GM23338 (cell line): ENCODE measurements around the gene RNH1. TPM values are rescaled to one million over a fixed set of nuclear protein-coding genes. Genes with fewer than 3 reads are reported as not detected.

Experiments used
- ATAC-seq: fragments of 200-7000 bp; cut with Tn5 transposase; 3 replicates; pipeline ENCODE4 v1.9.1; 2020
- DNase-seq: peaks from one replicate; pipeline ENCODE4 v3.0.0-alpha.2; 2015; ENCODE audit warnings: low spot score
- H2AFZ ChIP-seq: fragments of 200-600 bp; sonication (generic); 2 replicates; pipeline ENCODE4 v1.8.0; 2016; ENCODE audit warnings: antibody characterized with exemption, mild to moderate bottlenecking, moderate library complexity
- H3F3A ChIP-seq: fragments of 200-600 bp; sonication (generic); replicated peaks from 2 replicates; pipeline ENCODE4 v1.8.0; 2017; ENCODE audit warnings: antibody characterized with exemption, mixed run types, low read depth
- H3K27ac ChIP-seq: fragments of 200-600 bp; sonication (generic); 2 replicates; pipeline ENCODE4 v1.6.1; 2016; ENCODE audit warnings: low read depth
- H3K27me3 ChIP-seq: fragments of 200-600 bp; sonication (generic); 2 replicates; pipeline ENCODE4 v1.8.0; 2016; ENCODE audit warnings: mild to moderate bottlenecking, mixed run types, moderate library complexity; ENCODE audit not compliant: insufficient read depth
- H3K36me3 ChIP-seq: fragments of 200-600 bp; sonication (generic); 2 replicates; pipeline ENCODE4 v1.8.0; 2016; ENCODE audit warnings: mild to moderate bottlenecking; ENCODE audit not compliant: insufficient read depth
- H3K4me1 ChIP-seq: fragments of 200-600 bp; sonication (generic); 2 replicates; pipeline ENCODE4 v1.8.0; 2016; ENCODE audit warnings: mild to moderate bottlenecking, moderate library complexity; ENCODE audit not compliant: insufficient read depth
- H3K4me2 ChIP-seq: fragments of 200-600 bp; sonication (generic); 2 replicates; pipeline ENCODE4 v1.7.1; 2017; ENCODE audit warnings: mixed run types
- H3K4me3 ChIP-seq: fragments of 200-600 bp; sonication (generic); 2 replicates; pipeline ENCODE4 v1.6.1; 2016; ENCODE audit warnings: mixed run types
- H3K79me2 ChIP-seq: fragments of 200-600 bp; sonication (generic); replicated peaks from 2 replicates; pipeline ENCODE4 v1.8.0; 2017; ENCODE audit warnings: mild to moderate bottlenecking; ENCODE audit not compliant: insufficient read depth
- H3K9me2 ChIP-seq: fragments of 200-600 bp; sonication (generic); 2 replicates; pipeline ENCODE4 v1.8.0; 2017; ENCODE audit not compliant: insufficient read depth
- H4K20me1 ChIP-seq: fragments of 200-600 bp; sonication (generic); replicated peaks from 2 replicates; pipeline ENCODE4 v1.8.0; 2017; ENCODE audit warnings: mild to moderate bottlenecking; ENCODE audit not compliant: insufficient read depth
- H3K27ac Mint-ChIP-seq: 2 replicates; pipeline ENCODE4 v1.8.0; 2020; ENCODE audit warnings: inconsistent platforms, mild to moderate bottlenecking, moderate library complexity, mixed read lengths
- H3K27me3 Mint-ChIP-seq: 3 replicates; pipeline ENCODE4 v1.8.0; 2022; ENCODE audit warnings: low read depth, mild to moderate bottlenecking, moderate library complexity, mixed read lengths, inconsistent platforms; ENCODE audit not compliant: insufficient read depth, poor library complexity
- H3K36me3 Mint-ChIP-seq: 3 replicates; pipeline ENCODE4 v1.8.0; 2021; ENCODE audit warnings: low read depth, mild to moderate bottlenecking, inconsistent platforms, moderate library complexity, mixed read lengths
- H3K4me1 Mint-ChIP-seq: 3 replicates; pipeline ENCODE4 v1.8.0; 2020; ENCODE audit warnings: mild to moderate bottlenecking, inconsistent platforms, mixed read lengths
- H3K4me3 Mint-ChIP-seq: 3 replicates; pipeline ENCODE4 v1.8.0; 2021; ENCODE audit warnings: moderate library complexity, mild to moderate bottlenecking, inconsistent platforms, mixed read lengths
- H3K9me3 Mint-ChIP-seq: 3 replicates; pipeline ENCODE4 v1.8.0; 2020; ENCODE audit warnings: moderate library complexity, mild to moderate bottlenecking, inconsistent platforms, mixed read lengths
- CREB1 ChIP-seq: fragments of 250-450 bp; sonication (Bioruptor Pico); IDR thresholded peaks from 2 replicates; pipeline ENCODE4 v1.5.0; 2020; ENCODE audit warnings: low read depth, mild to moderate bottlenecking, moderate library complexity
- CTCF ChIP-seq, 2 experiments: fragments of 200-600 bp in 1 of 2; sonication (generic) in 1 of 2; conservative IDR thresholded peaks; 2 replicates each; pipeline versions ENCODE4 v1.5.1 to v1.6.1; 2016 to 2017; ENCODE audit warnings: antibody characterized with exemption in 2 of 2, low read depth in 2 of 2, mild to moderate bottlenecking in 2 of 2, moderate library complexity in 1 of 2
- ETS1 ChIP-seq: IDR thresholded peaks from 2 replicates; pipeline ENCODE4 v1.6.1; 2016; ENCODE audit warnings: antibody characterized with exemption
- EZH2 ChIP-seq: fragments of 200-600 bp; sonication (generic); IDR thresholded peaks from one replicate; pipeline ENCODE4 v1.8.0; 2017; ENCODE audit warnings: antibody characterized with exemption, mild to moderate bottlenecking, low read depth; ENCODE audit not compliant: unreplicated experiment
- EZH2phosphoT487 ChIP-seq: fragments of 200-600 bp; sonication (generic); IDR thresholded peaks from one replicate; pipeline ENCODE4 v1.8.1; 2018; ENCODE audit warnings: antibody characterized with exemption; ENCODE audit not compliant: unreplicated experiment
- JUNB ChIP-seq: IDR thresholded peaks from one replicate; pipeline ENCODE4 v1.6.1; 2016; ENCODE audit warnings: antibody characterized with exemption; ENCODE audit not compliant: unreplicated experiment
- NANOG ChIP-seq: IDR thresholded peaks from 2 replicates; pipeline ENCODE4 v1.6.1; 2016; ENCODE audit warnings: antibody characterized with exemption, borderline replicate concordance
- POLR2AphosphoS5 ChIP-seq: IDR thresholded peaks from 2 replicates; pipeline ENCODE4 v1.6.1; 2016; ENCODE audit warnings: antibody characterized with exemption, low read depth
- REST ChIP-seq: IDR thresholded peaks from one replicate; pipeline ENCODE4 v1.6.1; 2018; ENCODE audit warnings: antibody characterized with exemption; ENCODE audit not compliant: unreplicated experiment
- STAT1 ChIP-seq: IDR thresholded peaks from one replicate; pipeline ENCODE4 v1.6.1; 2016; ENCODE audit warnings: antibody characterized with exemption; ENCODE audit not compliant: unreplicated experiment
- ZNF114 ChIP-seq: fragments of 250-450 bp; sonication (Bioruptor Pico); IDR thresholded peaks from 2 replicates; pipeline ENCODE4 v1.5.0; 2020; ENCODE audit warnings: mild to moderate bottlenecking, moderate library complexity
- ZNF331 ChIP-seq: fragments of 250-450 bp; sonication (Bioruptor Pico); IDR thresholded peaks from 2 replicates; pipeline ENCODE4 v1.5.0; 2020; ENCODE audit warnings: low read depth, mild to moderate bottlenecking, moderate library complexity
- ZNF462 ChIP-seq: fragments of 250-450 bp; sonication (Bioruptor Pico); IDR thresholded peaks from 2 replicates; pipeline ENCODE4 v1.5.0; 2020; ENCODE audit warnings: mild to moderate bottlenecking, moderate library complexity
- polyA plus RNA-seq: library from polyadenylated mRNA; unstranded; fragments of >200 nt; fragmentation: Nextera tagmentation; extraction: Ambion mirVana; gene quantifications from 2 replicates; pipeline ENCODE4 v1.2.1, GENCODE V29; 2016
- total RNA-seq: library from RNA; depleted of rRNA; stranded (reverse); fragments of >200 nt; shearing (Covaris generic); gene quantifications from 2 replicates; pipeline ENCODE4 v1.2.3, GENCODE V29; 2014

RNH1 gene
- total and polyA plus RNA-seq, 2 experiments from 2014 or later: 33.3 to 56.3 TPM

DNA sequence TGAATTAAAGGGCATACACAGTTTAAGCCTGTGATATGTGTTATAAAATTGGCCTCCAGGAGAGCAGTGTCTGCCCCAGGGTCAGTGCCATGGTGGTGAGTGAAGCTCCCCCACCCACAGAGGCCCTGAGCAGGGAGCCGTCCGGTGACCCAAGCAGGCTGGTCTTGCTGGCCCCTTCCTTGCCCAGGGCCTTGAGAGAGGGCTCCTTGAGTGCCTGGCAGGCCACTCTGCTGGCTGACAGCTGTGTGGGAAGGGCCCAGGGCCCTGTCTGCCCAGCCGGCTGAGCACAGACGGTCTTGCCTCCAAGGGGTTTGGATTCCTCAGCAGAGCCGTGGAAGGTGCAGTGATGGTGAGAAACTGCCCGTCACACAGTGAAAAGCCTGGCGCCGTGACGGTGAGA lies 31.1 kb downstream of the RNH1 start:
- no peak overlapping the region for H2AFZ ChIP-seq
- peaks cover 3% of the 10 kb centered on the region for H3K4me1 Mint-ChIP-seq
- no peaks in the 10 kb centered on the region for H3K9me3 Mint-ChIP-seq
- no peaks in the 10 kb centered on the region for H3K4me1 ChIP-seq
- no peak overlapping the region for H3K4me2 ChIP-seq
- peaks cover 8% of the 10 kb centered on the region for H3F3A ChIP-seq
- no peaks in the 10 kb centered on the region for H3K27me3 ChIP-seq
- DNase-seq: no peak
- H3K36me3 Mint-ChIP-seq: peaks cover under 1% of the 10 kb centered on the region; the same call in 2 of the 3 replicates
- no peak for ATAC-seq
- no peak overlapping the region for H3K4me3 ChIP-seq
- no peaks in the 10 kb centered on the region for H3K9me2 ChIP-seq
- H3K27ac Mint-ChIP-seq: 0 out of 2 replicates have a peak overlapping the region, but pooled peaks have one; percentile 40
- no peaks in the 10 kb centered on the region for H3K36me3 ChIP-seq
- TF ChIP-seq EZH2 (no peak), CTCF (conservative IDR thresholded peaks at IDR 0.05; ENCODE audit: low read depth in 2 of 2) (no peak), STAT1 (no peak), POLR2AphosphoS5 (no peak), CREB1 (CRISPR knock-in tag) (no peak), ZNF331 (CRISPR knock-in tag) (no peak), NANOG (no peak), REST (no peak), ETS1 (no peak), JUNB (no peak), ZNF462 (CRISPR knock-in tag) (no peak), EZH2phosphoT487 (no peak), ZNF114 (no peak)
- no peaks in the 10 kb centered on the region; the same call in 1 of the 2 replicates for H4K20me1 ChIP-seq
- peaks cover 6% of the 10 kb centered on the region for H3K27me3 Mint-ChIP-seq
- peaks cover 28% of the 10 kb centered on the region for H3K79me2 ChIP-seq
- no peak overlapping the region for H3K27ac ChIP-seq
- no peak overlapping the region for H3K4me3 Mint-ChIP-seq
